ENCODE data around the gene TTC7B. TPM values are rescaled to one million over a fixed set of nuclear protein-coding genes. Genes with fewer than 3 reads are reported as not detected.

Gene TTC7B
- total and polyA plus RNA-seq, 2 of the 13 experiments (the other 11 are each of a cell fraction or from before 2014, with no cell fraction given) = 1.3 to 3.2 TPM

- ATAC-seq (peak; percentile 91), FAIRE-seq (no peak), DNase-seq (ENCODE audit: low spot score) (peak; percentile 76)
- Histone ChIP-seq H3K9me3 (ENCODE audit: low read length) (no peaks in the 10 kb centered on the region), H3K27ac (ENCODE audit: extremely low read length, insufficient read depth, low read length) (peak overlapping the region; percentile 31), H3K4me2 (ENCODE audit: low read depth, low read length) (no peak overlapping the region), H2AFZ (ENCODE audit: low read length) (no peak overlapping the region), H3K36me3 (replicated peaks in 1 of 2; ENCODE audit: control insufficient read depth in 1 of 2, insufficient read depth in 2 of 2, low read length in 2 of 2) (no peaks in the 10 kb centered on the region), H3K4me1 (ENCODE audit: insufficient read depth, low read length) (peaks cover 44% of the 10 kb centered on the region), H3K27me3 (ENCODE audit: control insufficient read depth in 1 of 2, insufficient read depth in 2 of 2, low read length in 2 of 2) (no peaks in the 10 kb centered on the region; a peak in 1 of 5 replicates), H3K9ac (ENCODE audit: insufficient read depth, low read depth, low read length) (no peak overlapping the region), H4K20me1 (ENCODE audit: insufficient read depth, low read length) (no peaks in the 10 kb centered on the region), H3K4me3 (replicated peaks in 1 of 3; ENCODE audit: insufficient read depth in 1 of 3, low read depth in 2 of 3, low read length in 3 of 3) (no peak overlapping the region), H3K79me2 (ENCODE audit: insufficient read depth, low read length) (no peaks in the 10 kb centered on the region)
- 33% methylated on average over 3 of the region's 3 CpGs for WGBS (ENCODE audit: low lambda C conversion rate)
- in situ Hi-C loops (cut with HindIII; ENCODE audit: extremely low pct_ligation_motif_present, low pct_unique_long_range_greater_than_20kb) (no loop called here), intact Hi-C loops (cut with micrococcal nuclease; ENCODE audit: unreplicated experiment) (no loop called here)
- ChIA-PET CTCF (ENCODE audit: low intra/inter-chr PET ratio, low total read pairs) (no interaction called here), POLR2A (no interaction called here)
- BruUV-seq (replicated peaks) = no TSS peak
- peak; percentile 42 for TF ChIP-seq TEAD3 (CRISPR knock-in tag; optimal IDR thresholded peaks at IDR 0.05; ENCODE audit: borderline replicate concordance)
- TF ChIP-seq HNF4A (CRISPR knock-in tag; IDR thresholded peaks at IDR 0.05) = peak; percentile 26
- TF ChIP-seq SAP130 (CRISPR knock-in tag; IDR thresholded peaks at IDR 0.05; ENCODE audit: low read depth) = peak; percentile 39; the same call in 1 of the 2 replicates
- no peak for TF ChIP-seq ZNF138 (CRISPR knock-in tag; IDR thresholded peaks at IDR 0.05; ENCODE audit: low read depth)
- 0 out of 2 replicates have a peak, but pooled peaks have one; percentile 40 for TF ChIP-seq ARID3A (IDR thresholded peaks at IDR 0.05; ENCODE audit: low read depth, low read length)
- peak; percentile 72 for TF ChIP-seq ZNF644 (CRISPR knock-in tag; IDR thresholded peaks at IDR 0.05; ENCODE audit: low read depth)
- no peak for TF ChIP-seq SOX13 (IDR thresholded peaks at IDR 0.05)
- peak in 1 of 2 experiments; percentile 13; a peak in 1 of 4 replicates for TF ChIP-seq SOX13 (CRISPR knock-in tag; conservative IDR thresholded peaks at IDR 0.05 in 1 of 2, IDR thresholded peaks at IDR 0.05 in 1 of 2)
- peak; percentile 39; the same call in 1 of the 2 replicates for TF ChIP-seq EHMT2 (IDR thresholded peaks at IDR 0.05; ENCODE audit: borderline replicate concordance, low read depth, low read length)
- TF ChIP-seq HOMEZ (CRISPR knock-in tag; IDR thresholded peaks at IDR 0.05; ENCODE audit: low read depth) = 0 out of 2 replicates have a peak, but pooled peaks have one; percentile 17
- peak; percentile 61; the same call in 1 of the 2 replicates for TF ChIP-seq RFX1 (IDR thresholded peaks at IDR 0.05)
- TF ChIP-seq FOXP1 (IDR thresholded peaks at IDR 0.05) = no peak
- 0 out of 2 replicates have a peak, but pooled peaks have one; percentile 25 for TF ChIP-seq FOXP1 (CRISPR knock-in tag; IDR thresholded peaks at IDR 0.05)
- TF ChIP-seq RFX3 (CRISPR knock-in tag; IDR thresholded peaks at IDR 0.05) = peak; percentile 43; the same call in 1 of the 2 replicates
- TF ChIP-seq SOX5 (CRISPR knock-in tag; IDR thresholded peaks at IDR 0.05; ENCODE audit: borderline replicate concordance) = peak; percentile 69
- TF ChIP-seq SOX6 (IDR thresholded peaks at IDR 0.05) = no peak
- TF ChIP-seq SOX6 (CRISPR knock-in tag; IDR thresholded peaks at IDR 0.05) = 0 out of 2 replicates have a peak, but pooled peaks have one; percentile 31
- no peak for TF ChIP-seq TRIM22 (IDR thresholded peaks at IDR 0.05)
- peak; percentile 46; the same call in 1 of the 2 replicates for TF ChIP-seq RARA (CRISPR knock-in tag; IDR thresholded peaks at IDR 0.05)
- no peak for TF ChIP-seq CBX1 (IDR thresholded peaks at IDR 0.05; ENCODE audit: low read depth)
- no peak for TF ChIP-seq GTF2F1 (IDR thresholded peaks at IDR 0.05; ENCODE audit: low read length)
These were observed 173.9 kb downstream of the TTC7B start for GRCh38 chr14:90642244-90642717.
